Measurements from ENCODE around the gene NUP188.

DNA sequence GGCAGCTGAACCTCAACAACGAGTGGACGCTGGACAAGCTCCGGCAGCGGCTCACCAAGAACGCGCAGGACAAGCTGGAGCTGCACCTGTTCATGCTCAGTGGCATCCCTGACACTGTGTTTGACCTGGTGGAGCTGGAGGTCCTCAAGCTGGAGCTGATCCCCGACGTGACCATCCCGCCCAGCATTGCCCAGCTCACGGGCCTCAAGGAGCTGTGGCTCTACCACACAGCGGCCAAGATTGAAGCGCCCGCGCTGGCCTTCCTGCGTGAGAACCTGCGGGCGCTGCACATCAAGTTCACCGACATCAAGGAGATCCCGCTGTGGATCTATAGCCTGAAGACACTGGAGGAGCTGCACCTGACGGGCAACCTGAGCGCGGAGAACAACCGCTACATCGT is 39.1 kb upstream of the NUP188 start:
- TF ChIP-seq ZNF274 (IDR thresholded peaks at IDR 0.05; ENCODE audit: low read depth, low read length): no peak
- no peak for TF ChIP-seq SUZ12 (IDR thresholded peaks at IDR 0.05; ENCODE audit: extremely low read depth, insufficient read depth, insufficient read length)
- no peak for TF ChIP-seq YY1 (IDR thresholded peaks at IDR 0.05; ENCODE audit: insufficient read depth, insufficient read length)

Measured in NT2/D1 (cell line).